HFF-Myc (cell line): ENCODE measurements around the gene TMEM43.

Source experiments
- DNase-seq: peaks from one replicate; pipeline ENCODE4 v3.0.0-alpha.2; 2011; ENCODE audit warnings: low read depth; ENCODE audit errors: extremely low read depth
- H3K4me3 ChIP-seq: replicated peaks from 2 replicates; pipeline ENCODE4 v1.5.1; 2011; ENCODE audit warnings: low read depth, mild to moderate bottlenecking, control low read depth, low read length
- TF ChIP-seq, protein P1 (sequence below): IDR thresholded peaks from 2 replicates; pipeline ENCODE4 v1.5.1; 2012; ENCODE audit warnings: mild to moderate bottlenecking, low read depth, low read length, control low read depth; ENCODE audit errors: missing control alignments

The TMEM43 gene

DNA sequence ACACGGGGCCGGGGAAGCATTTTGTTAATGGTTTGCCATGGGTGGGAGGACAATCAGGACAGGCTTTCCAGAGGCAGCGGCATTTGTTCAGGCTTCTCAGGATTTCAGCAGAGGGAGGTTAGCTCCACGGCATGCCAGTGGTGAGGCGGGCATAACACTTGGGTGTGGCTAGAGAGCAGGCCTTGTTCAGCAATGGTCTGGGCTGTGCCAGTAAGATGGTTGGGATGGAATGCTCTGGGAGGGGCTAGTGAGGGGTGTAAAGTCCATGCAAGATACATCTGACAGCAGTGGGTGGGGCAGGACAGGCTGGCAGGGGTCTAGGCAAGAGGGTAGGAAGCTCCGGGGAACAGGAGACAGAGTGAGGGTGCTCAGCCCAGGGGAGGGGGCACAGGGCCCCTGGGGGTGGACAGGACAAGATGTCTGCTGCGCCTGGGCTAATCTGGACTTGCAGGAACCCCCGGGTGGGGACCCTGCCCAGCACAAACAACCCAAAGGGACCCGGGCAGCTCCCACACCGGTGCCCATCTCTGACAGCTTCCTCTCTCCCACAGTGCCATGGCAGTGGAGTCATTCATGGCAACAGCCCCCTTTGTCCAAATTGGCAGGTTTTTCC, 8.4 kb downstream of the TMEM43 start:
- no peak for DNase-seq
- TF ChIP-seq, protein P1, sequence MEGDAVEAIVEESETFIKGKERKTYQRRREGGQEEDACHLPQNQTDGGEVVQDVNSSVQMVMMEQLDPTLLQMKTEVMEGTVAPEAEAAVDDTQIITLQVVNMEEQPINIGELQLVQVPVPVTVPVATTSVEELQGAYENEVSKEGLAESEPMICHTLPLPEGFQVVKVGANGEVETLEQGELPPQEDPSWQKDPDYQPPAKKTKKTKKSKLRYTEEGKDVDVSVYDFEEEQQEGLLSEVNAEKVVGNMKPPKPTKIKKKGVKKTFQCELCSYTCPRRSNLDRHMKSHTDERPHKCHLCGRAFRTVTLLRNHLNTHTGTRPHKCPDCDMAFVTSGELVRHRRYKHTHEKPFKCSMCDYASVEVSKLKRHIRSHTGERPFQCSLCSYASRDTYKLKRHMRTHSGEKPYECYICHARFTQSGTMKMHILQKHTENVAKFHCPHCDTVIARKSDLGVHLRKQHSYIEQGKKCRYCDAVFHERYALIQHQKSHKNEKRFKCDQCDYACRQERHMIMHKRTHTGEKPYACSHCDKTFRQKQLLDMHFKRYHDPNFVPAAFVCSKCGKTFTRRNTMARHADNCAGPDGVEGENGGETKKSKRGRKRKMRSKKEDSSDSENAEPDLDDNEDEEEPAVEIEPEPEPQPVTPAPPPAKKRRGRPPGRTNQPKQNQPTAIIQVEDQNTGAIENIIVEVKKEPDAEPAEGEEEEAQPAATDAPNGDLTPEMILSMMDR, result no peak
- H3K4me3 ChIP-seq, result no peak overlapping the region

- no peak for DNase-seq
- TF ChIP-seq, protein P1, result no peak
- no peak overlapping the region for H3K4me3 ChIP-seq
Measured at GRCh38 chr3:14133876-14134275, 9.0 kb downstream of the TMEM43 start.

GRCh38 chr3:14134291-14134690, 9.4 kb downstream of the TMEM43 start:
- H3K4me3 ChIP-seq, result no peak overlapping the region
- TF ChIP-seq, protein P1, result no peak

GRCh38 chr3:14135581-14135980, 10.7 kb downstream of the TMEM43 start:
- TF ChIP-seq, protein P1, result no peak
- no peak overlapping the region for H3K4me3 ChIP-seq
- no peak for DNase-seq

More at GRCh38 chr3:14134291-14134690, 9.4 kb downstream of the TMEM43 start:
- DNase-seq, result no peak

GRCh38 chr3:14137004-14137403, 12.2 kb downstream of the TMEM43 start:
- no peak overlapping the region for H3K4me3 ChIP-seq
- TF ChIP-seq, protein P1, result no peak
- no peak for DNase-seq

DNA sequence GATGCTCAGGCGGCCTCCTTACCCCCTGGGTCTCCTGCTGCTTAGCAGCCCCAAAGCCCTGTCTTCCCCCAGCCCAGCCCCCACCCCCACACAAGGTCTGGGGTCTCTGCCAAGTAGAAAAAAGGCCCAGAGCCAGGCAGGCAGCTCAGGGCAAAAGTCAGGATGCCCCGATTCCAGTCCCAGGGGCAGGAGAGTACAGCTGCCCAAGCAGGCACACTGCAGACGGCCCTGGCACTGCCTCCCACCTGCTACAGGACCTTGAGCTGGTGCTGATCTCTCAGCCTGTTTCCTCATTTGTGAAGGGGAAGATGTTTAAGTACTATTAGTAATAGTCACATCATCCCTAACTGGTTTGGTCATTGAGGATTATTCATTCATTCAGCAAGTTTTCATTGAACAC, 12.6 kb downstream of the TMEM43 start:
- no peak overlapping the region for H3K4me3 ChIP-seq
- TF ChIP-seq, protein P1, result no peak
- no peak for DNase-seq
